ENCODE data around the gene OR6A2. TPM values are rescaled to one million over a fixed set of nuclear protein-coding genes. Genes with fewer than 3 reads are reported as not detected.

OR6A2 gene
- total RNA-seq, 2 experiments from 2014 or later = not detected

GRCh38 chr11:6790546-6790945, 8.9 kb downstream of the OR6A2 start:
- peaks cover 16% of the 10 kb centered on the region for H3K27me3 Mint-ChIP-seq
- no peaks in the 10 kb centered on the region for H3K9me3 Mint-ChIP-seq
- no peaks in the 10 kb centered on the region for H3K36me3 Mint-ChIP-seq (ENCODE audit: low read depth)
- ChIA-PET CTCF (interaction anchor here (0.5 to 1.5 kb wide), 2 partner anchors 22 to 275 kb away, joined by 4 to 5 read pairs; no protein-coding TSS in a partner anchor), POLR2A (no interaction called here)
- no peaks in the 10 kb centered on the region for H3K9me3 ChIP-seq (ENCODE audit: control insufficient read depth in 1 of 2, insufficient read depth in 1 of 2, low read length in 2 of 2)
- DNase-seq (no peak), ATAC-seq (ENCODE audit: poor library complexity) (no peak)
- H3K4me1 ChIP-seq (ENCODE audit: insufficient read depth, low read length) = no peaks in the 10 kb centered on the region
- H3K27ac Mint-ChIP-seq = no peak overlapping the region
- TF ChIP-seq CTCF (IDR thresholded peaks at IDR 0.05) = no peak
- H3K36me3 ChIP-seq (ENCODE audit: insufficient read depth, low read length) = no peaks in the 10 kb centered on the region
- H3K27ac ChIP-seq (ENCODE audit: low read depth in 1 of 2, low read length in 2 of 2) = no peak overlapping the region
- H3K27me3 ChIP-seq (ENCODE audit: control insufficient read depth in 1 of 2, insufficient read depth in 2 of 2, low read length in 2 of 2) = peaks cover 0 to 3% of the 10 kb centered on the region in 2 experiments
- intact Hi-C loops (cut with DNase I, micrococcal nuclease) = no loop called here
- H3K4me3 ChIP-seq (ENCODE audit: low read length) = no peak overlapping the region
- no peaks in the 10 kb centered on the region for H3K4me1 Mint-ChIP-seq (ENCODE audit: low read depth)
- H3K4me3 Mint-ChIP-seq = no peak overlapping the region

GRCh38 chr11:6782720-6783119, 16.8 kb downstream of the OR6A2 start, which contains the start of gene OR2AG1:
Gene OR2AG1, plus strand, starts transcription at chr11:6783020. Its CDS starts 2,018 bp downstream, at chr11:6785038.
- H3K27me3 ChIP-seq (ENCODE audit: control insufficient read depth in 1 of 2, insufficient read depth in 2 of 2, low read length in 2 of 2) = peaks cover 0 to 5% of the 10 kb centered on the region in 2 experiments
- Mint-ChIP-seq H3K4me1 (ENCODE audit: low read depth) (no peaks in the 10 kb centered on the region), H3K27me3 (peaks cover 21% of the 10 kb centered on the region), H3K27ac (no peak within 1 kb of the TSS), H3K36me3 (ENCODE audit: low read depth) (no peaks in the 10 kb centered on the region), H3K9me3 (no peaks in the 10 kb centered on the region), H3K4me3 (no peak within 1 kb of the TSS)
- no peaks in the 10 kb centered on the region for H3K4me1 ChIP-seq (ENCODE audit: insufficient read depth, low read length)
- no peak within 1 kb of the TSS for H3K4me3 ChIP-seq (ENCODE audit: low read length)
- H3K27ac ChIP-seq (ENCODE audit: low read depth in 1 of 2, low read length in 2 of 2) = no peak within 1 kb of the TSS
- no peak for TF ChIP-seq CTCF (IDR thresholded peaks at IDR 0.05)
- H3K36me3 ChIP-seq (ENCODE audit: insufficient read depth, low read length) = no peaks in the 10 kb centered on the region
- DNase-seq = no peak
- no peak for ATAC-seq (ENCODE audit: poor library complexity)
- intact Hi-C loops (cut with DNase I, micrococcal nuclease) = no loop called here
- ChIA-PET CTCF (no interaction called here), POLR2A (no interaction called here)
- no peaks in the 10 kb centered on the region for H3K9me3 ChIP-seq (ENCODE audit: control insufficient read depth in 1 of 2, insufficient read depth in 1 of 2, low read length in 2 of 2)

GRCh38 chr11:6780829-6781228, 18.7 kb downstream of the OR6A2 start:
- POLR2A ChIA-PET = no interaction called here
- TF ChIP-seq CTCF (IDR thresholded peaks at IDR 0.05) = no peak
- ATAC-seq (ENCODE audit: poor library complexity) = no peak
- H3K4me1 ChIP-seq (ENCODE audit: insufficient read depth, low read length) = no peaks in the 10 kb centered on the region
- H3K36me3 Mint-ChIP-seq (ENCODE audit: low read depth) = no peaks in the 10 kb centered on the region
- H3K4me1 Mint-ChIP-seq (ENCODE audit: low read depth) = no peaks in the 10 kb centered on the region
- no peaks in the 10 kb centered on the region for H3K9me3 ChIP-seq (ENCODE audit: control insufficient read depth in 1 of 2, insufficient read depth in 1 of 2, low read length in 2 of 2)
- H3K9me3 Mint-ChIP-seq = no peaks in the 10 kb centered on the region
- no peak overlapping the region for H3K4me3 ChIP-seq (ENCODE audit: low read length)
- no peaks in the 10 kb centered on the region for H3K36me3 ChIP-seq (ENCODE audit: insufficient read depth, low read length)
- H3K4me3 Mint-ChIP-seq = no peak overlapping the region
- H3K27ac Mint-ChIP-seq = no peak overlapping the region
- peaks cover 15% of the 10 kb centered on the region for H3K27me3 Mint-ChIP-seq
- intact Hi-C loops (cut with DNase I, micrococcal nuclease) = no loop called here
- no peak overlapping the region for H3K27ac ChIP-seq (ENCODE audit: low read depth in 1 of 2, low read length in 2 of 2)
- DNase-seq = no peak
- CTCF ChIA-PET = interaction anchor here (0.7 kb wide), 1 partner anchor 31 kb away, joined by 3 read pairs; no protein-coding TSS in a partner anchor
- peaks cover 0 to 5% of the 10 kb centered on the region in 2 experiments for H3K27me3 ChIP-seq (ENCODE audit: control insufficient read depth in 1 of 2, insufficient read depth in 2 of 2, low read length in 2 of 2)
